Muscle layer of colon (tissue), 2 donors: ENCODE data around the gene JAG1.

Experiments used
- H3K27ac ChIP-seq: one replicate; pipeline ENCODE4 v1.7.0; 2013; ENCODE audit warnings: low read depth, mild to moderate bottlenecking, low read length, moderate library complexity
- H3K27me3 ChIP-seq, 2 donors: one replicate each; pipeline ENCODE4 v1.7.0; 2013; ENCODE audit warnings: low read length in 2 of 2, mild to moderate bottlenecking in 2 of 2; ENCODE audit not compliant: insufficient read depth in 2 of 2, control insufficient read depth in 1 of 2
- H3K36me3 ChIP-seq: one replicate; pipeline ENCODE4 v1.7.0; 2013; ENCODE audit warnings: mild to moderate bottlenecking, low read length; ENCODE audit not compliant: insufficient read depth
- H3K4me1 ChIP-seq: one replicate; pipeline ENCODE4 v1.7.0; 2013; ENCODE audit warnings: mild to moderate bottlenecking, low read length; ENCODE audit not compliant: insufficient read depth
- H3K4me3 ChIP-seq, 2 donors: one replicate each; pipeline ENCODE4 v1.7.0; 2013; ENCODE audit warnings: low read length in 2 of 2, low read depth in 1 of 2, mild to moderate bottlenecking in 1 of 2, moderate library complexity in 1 of 2
- H3K9ac ChIP-seq: one replicate; pipeline ENCODE4 v1.7.0; 2013; ENCODE audit warnings: low read length
- H3K9me3 ChIP-seq: one replicate; pipeline ENCODE4 v1.7.0; 2013; ENCODE audit warnings: mild to moderate bottlenecking, low read length
- donor health status: abdominal sarcoma.
- donor health status: Adenocarcinoma of cecum.

The JAG1 gene

DNA sequence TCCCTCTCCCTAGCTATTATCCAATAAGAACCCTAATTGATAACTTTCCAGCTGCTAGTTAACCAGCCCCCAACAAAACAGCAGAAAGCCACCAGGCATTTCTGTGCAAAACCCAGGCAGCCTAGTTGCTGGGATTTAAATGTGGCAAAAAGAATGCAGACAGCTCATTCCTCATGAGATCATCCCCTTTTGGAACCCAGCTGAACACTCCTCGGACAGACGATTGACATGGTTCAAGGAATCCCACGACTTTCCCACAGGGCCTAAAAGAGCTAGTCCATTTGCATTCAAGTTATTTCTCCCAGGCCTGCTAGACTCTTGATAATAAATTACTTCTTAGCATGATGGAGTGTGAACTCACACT is 24.0 kb downstream of the JAG1 start:
- H3K27me3 ChIP-seq, result no peaks in the 10 kb centered on the region
- H3K9me3 ChIP-seq, result no peaks in the 10 kb centered on the region
- H3K9ac ChIP-seq, result no peak overlapping the region
- H3K4me3 ChIP-seq, result no peak overlapping the region
- H3K36me3 ChIP-seq, result peaks cover 66% of the 10 kb centered on the region
- H3K4me1 ChIP-seq, result peaks cover 41% of the 10 kb centered on the region
- no peak overlapping the region for H3K27ac ChIP-seq

DNA sequence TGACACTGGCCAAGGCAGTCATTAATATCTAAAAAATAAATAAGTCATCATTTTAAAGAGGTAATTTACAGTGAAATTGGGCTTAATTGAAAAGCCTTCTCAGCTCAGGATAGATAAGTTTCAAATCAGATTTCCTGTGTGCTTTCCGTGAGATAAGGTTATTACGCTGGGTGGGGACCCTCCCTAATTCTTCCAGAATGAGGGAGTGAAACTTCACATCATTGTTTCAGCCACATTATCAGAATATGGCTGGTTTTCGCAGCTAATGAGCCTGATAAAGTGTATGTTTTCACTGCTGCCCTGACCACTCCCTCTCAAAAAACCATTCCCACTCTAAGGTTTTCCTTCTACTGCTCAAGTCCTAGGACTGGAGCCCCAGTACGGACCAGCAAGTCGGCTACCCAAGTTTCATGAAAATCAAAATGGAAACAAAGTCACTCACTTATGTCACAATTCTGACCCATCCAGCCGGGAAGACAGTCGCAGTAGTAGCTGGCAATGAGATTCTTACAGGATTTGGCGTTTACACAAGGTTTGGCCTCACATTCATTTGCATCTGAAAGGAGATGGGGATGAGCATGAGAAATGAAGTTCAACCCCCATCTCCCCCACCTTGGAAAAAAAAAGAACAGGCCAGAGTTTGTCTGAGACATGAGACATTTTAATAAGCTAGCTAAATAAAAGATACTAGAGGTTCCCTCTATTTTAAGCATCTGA is 24.6 kb downstream of the JAG1 start:
- peaks cover 71% of the 10 kb centered on the region for H3K36me3 ChIP-seq
- no peak overlapping the region for H3K4me3 ChIP-seq
- H3K27me3 ChIP-seq, result no peaks in the 10 kb centered on the region
- H3K27ac ChIP-seq, result no peak overlapping the region
- peaks cover 36% of the 10 kb centered on the region for H3K4me1 ChIP-seq
- no peaks in the 10 kb centered on the region for H3K9me3 ChIP-seq
- no peak overlapping the region for H3K9ac ChIP-seq

DNA sequence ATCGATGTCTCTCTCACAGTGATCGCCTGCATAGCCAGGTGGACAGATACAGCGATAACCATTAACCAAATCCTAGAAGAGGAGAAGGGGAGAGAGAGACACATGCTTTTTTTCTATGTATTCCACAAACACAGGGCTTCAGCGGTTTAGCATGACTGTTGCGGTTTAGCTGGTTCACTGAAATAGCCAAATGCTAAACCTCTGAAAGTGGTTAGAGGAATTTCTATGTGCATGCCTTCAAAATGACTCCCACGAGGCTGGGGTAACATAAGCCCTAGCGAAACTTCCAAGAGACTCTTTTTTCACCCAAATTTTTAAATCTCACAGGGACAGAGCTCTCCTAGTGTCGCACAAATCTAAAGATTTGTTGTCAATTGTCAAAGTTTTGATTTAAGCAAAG is 25.1 kb downstream of the JAG1 start:
- Histone ChIP-seq H3K4me1 (peaks cover 31% of the 10 kb centered on the region), H3K9ac (no peak overlapping the region), H3K36me3 (peaks cover 77% of the 10 kb centered on the region), H3K4me3 (no peak overlapping the region), H3K27ac (no peak overlapping the region), H3K9me3 (no peaks in the 10 kb centered on the region), H3K27me3 (no peaks in the 10 kb centered on the region)

DNA sequence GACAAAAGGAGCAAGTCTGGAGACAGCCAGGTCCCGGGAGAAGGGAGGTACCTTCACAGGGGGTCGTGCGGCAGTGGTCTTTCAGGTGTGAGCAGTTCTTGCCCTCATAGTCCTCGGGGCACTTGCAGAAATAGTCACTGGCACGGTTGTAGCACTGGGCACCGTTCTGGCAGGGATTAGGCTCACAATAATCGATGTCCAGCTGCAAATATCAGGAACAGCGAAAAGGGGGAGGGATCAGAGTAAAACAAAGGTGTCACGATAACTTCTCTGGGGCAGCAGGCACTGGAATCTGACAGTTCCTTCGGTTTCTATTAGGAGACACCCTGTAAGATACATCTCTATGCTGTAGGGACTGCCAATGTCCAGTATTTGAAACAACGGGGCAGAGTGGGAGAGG is 25.9 kb downstream of the JAG1 start:
- Histone ChIP-seq H3K4me3 (no peak overlapping the region), H3K9ac (no peak overlapping the region), H3K27ac (no peak overlapping the region), H3K9me3 (no peaks in the 10 kb centered on the region), H3K36me3 (peaks cover 84% of the 10 kb centered on the region), H3K4me1 (peaks cover 34% of the 10 kb centered on the region), H3K27me3 (no peaks in the 10 kb centered on the region)

DNA sequence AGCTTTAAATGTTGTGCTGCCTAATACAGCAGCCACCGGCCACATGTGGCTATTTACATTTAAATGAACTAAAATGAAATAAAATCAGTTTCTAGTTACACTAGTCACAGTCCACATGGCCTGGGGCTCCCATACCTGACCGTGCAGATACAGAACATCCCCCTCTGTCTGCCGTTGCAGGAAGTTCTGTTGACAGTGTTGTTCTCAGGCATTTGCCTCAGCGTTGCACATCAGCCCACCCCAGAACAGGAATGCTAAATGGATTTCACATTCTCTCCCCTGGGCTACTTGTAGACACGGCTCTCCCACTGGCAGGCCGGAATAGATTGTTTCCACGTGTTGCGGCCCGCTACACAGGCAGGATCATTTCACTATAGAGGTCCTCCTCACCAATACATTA is 26.3 kb downstream of the JAG1 start:
- Histone ChIP-seq H3K9ac (no peak overlapping the region), H3K4me3 (no peak overlapping the region), H3K9me3 (no peaks in the 10 kb centered on the region), H3K36me3 (peaks cover 88% of the 10 kb centered on the region), H3K4me1 (peaks cover 34% of the 10 kb centered on the region), H3K27ac (no peak overlapping the region), H3K27me3 (no peaks in the 10 kb centered on the region)

DNA sequence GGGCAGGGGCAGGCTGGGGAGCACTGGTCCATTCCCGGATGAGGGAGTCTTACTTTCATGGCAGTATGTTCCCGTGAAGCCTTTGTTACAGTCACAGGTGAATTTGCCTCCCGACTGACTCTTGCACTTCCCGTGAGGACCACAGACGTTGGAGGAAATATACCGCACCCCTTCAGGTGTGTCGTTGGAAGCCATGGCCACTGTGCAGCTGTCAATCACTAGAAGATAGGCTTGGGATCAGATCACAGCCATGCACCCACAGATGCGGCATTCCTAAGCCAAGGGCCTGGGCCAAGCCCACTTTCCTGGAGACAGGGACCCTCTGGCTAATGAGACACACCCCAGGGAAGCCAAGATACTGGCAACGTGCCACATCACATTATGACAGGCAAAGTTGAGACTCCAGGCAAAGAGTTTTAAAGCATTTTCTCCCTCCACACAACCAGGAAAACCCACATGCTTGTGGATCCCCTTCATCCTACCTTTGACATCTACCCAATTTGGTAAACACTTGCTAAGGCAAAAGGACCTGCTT is 26.8 kb downstream of the JAG1 start:
- no peak overlapping the region for H3K27ac ChIP-seq
- H3K9me3 ChIP-seq, result no peaks in the 10 kb centered on the region
- H3K4me3 ChIP-seq, result no peak overlapping the region
- H3K36me3 ChIP-seq, result peaks cover 93% of the 10 kb centered on the region
- H3K27me3 ChIP-seq, result no peaks in the 10 kb centered on the region
- H3K4me1 ChIP-seq, result peaks cover 28% of the 10 kb centered on the region
- no peak overlapping the region for H3K9ac ChIP-seq

DNA sequence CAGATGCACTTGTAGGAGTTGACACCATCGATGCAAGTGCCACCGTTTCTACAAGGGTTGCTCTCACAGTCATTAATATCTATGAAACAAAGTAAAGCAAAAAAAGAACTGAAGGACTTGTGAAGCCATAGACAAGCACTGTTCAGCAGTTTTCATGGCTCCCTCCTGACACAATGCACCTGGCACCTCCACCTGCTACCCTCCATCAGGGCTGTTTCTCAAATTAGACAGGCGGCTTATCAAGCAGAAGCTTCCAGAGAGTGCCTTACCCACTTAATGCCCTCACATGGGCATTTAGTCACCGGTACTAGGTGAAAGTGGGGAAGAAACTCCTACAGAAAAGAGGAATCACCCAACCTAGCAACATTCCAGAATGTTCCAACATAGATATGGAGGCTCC is 27.8 kb downstream of the JAG1 start:
- H3K9me3 ChIP-seq, result no peaks in the 10 kb centered on the region
- no peak overlapping the region for H3K9ac ChIP-seq
- no peak overlapping the region for H3K27ac ChIP-seq
- peaks cover 19% of the 10 kb centered on the region for H3K4me1 ChIP-seq
- H3K36me3 ChIP-seq, result peaks cover 99% of the 10 kb centered on the region
- no peaks in the 10 kb centered on the region for H3K27me3 ChIP-seq
- no peak overlapping the region for H3K4me3 ChIP-seq

DNA sequence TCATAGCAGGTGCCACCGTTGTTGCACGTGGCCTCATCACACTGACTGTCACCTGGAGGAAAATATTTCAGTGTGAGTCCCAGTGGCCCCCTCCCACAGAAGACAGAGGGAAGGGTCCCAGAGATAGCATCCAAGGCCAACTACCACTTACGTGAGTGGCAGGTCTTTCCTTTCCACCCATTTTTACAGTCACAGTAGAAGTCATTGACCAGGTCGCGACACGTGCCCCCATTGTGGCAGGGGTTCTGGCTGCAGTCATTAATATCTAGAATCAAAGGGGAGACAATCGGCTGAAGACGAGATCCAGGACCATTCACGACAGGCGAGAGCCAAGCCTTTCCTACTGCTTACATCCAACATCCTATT is 28.6 kb downstream of the JAG1 start:
- Histone ChIP-seq H3K9me3 (no peaks in the 10 kb centered on the region), H3K4me3 (no peak overlapping the region), H3K36me3 (peaks cover 99% of the 10 kb centered on the region), H3K4me1 (peaks cover 12% of the 10 kb centered on the region), H3K9ac (no peak overlapping the region), H3K27me3 (no peaks in the 10 kb centered on the region), H3K27ac (no peak overlapping the region)

DNA sequence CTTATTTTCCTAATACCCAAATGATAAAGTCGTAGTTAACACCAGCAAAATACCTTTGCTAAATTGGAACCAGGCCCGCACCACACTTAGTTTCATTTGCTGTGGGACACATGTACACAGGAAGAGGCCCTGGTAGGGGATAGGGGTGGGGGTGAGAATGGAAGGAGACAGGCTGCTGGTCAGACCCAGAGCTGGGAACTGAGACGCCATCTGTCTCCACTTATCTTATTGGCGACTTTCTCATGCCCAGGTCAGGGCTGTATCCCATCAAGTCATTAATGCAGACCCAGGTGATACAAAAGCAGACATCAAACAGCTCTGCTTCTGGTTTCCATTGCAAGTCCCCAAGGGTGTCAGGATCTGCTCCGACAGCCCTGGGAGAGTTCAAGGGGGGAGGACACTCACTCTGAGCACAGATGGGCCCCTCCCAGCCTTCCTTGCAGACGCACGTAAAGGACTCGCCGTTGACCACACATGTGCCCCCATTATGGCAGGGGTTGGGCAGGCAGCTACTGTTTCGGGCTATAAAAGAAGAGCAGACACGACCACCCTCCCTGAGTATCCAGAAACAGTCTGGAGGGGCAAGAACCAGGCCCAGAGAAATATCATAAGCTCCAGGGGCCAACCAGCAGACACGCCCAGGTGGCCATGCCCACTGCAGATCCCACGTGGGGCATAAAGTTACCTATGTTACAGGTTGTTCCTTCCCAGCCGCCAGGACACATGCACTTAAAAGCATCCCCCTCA is 29.2 kb downstream of the JAG1 start:
- no peak overlapping the region for H3K4me3 ChIP-seq
- H3K27me3 ChIP-seq, result no peaks in the 10 kb centered on the region
- H3K36me3 ChIP-seq, result peaks cover 99% of the 10 kb centered on the region
- peaks cover 12% of the 10 kb centered on the region for H3K4me1 ChIP-seq
- H3K27ac ChIP-seq, result no peak overlapping the region
- no peak overlapping the region for H3K9ac ChIP-seq
- no peaks in the 10 kb centered on the region for H3K9me3 ChIP-seq

DNA sequence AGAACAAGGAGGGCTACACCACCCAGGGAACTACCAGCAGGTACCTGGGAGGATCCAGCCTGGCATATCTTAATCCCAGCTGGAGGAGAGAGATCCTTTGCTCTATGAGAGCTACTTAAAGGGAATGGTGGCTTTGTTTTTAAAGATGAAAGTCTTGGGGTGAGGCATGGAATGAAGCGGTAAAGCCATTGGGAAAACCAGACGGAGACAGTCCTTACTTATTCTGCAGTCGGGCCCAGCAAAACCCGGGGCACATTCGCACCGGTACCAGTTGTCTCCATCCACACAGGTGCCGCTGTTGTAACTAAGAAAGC is 30.3 kb downstream of the JAG1 start:
- Histone ChIP-seq H3K9ac (no peak overlapping the region), H3K27ac (no peak overlapping the region), H3K4me3 (no peak overlapping the region), H3K9me3 (no peaks in the 10 kb centered on the region), H3K27me3 (no peaks in the 10 kb centered on the region), H3K36me3 (peaks cover 95% of the 10 kb centered on the region), H3K4me1 (peaks cover 12% of the 10 kb centered on the region)

DNA sequence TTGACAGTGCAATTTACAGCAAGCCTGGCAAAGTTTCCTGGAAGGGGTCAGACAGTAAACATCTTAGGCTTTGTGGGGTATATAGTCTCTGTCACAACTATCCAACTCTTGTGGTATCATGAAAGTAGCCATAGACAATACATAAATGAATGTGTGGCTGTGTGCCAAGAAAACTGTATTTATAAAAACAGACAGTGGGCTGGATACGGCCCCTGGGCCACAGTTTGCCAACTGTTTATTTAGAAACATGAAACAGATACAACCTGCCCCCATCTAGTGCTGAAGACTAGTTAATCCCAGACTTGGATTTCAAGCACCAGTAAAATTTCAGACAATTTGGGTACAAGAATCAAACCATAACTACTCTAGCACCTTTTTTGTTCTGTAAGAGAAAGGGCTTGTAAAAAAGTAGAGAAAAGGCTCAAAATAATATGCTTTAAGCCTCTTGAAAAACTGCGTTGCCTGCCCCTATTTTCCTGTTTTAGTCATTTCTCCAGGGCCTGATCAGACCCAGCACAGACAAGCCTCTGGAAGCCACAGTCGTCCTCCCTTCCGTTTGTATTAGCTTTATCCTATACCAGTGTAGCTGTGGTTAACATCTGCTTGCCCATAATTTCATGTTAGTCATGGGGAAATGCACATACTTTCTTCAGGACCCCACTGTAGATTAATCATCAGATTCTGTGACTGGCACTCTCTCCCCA is 30.8 kb downstream of the JAG1 start:
- H3K36me3 ChIP-seq, result peaks cover 90% of the 10 kb centered on the region
- H3K27ac ChIP-seq, result no peak overlapping the region
- H3K27me3 ChIP-seq, result no peaks in the 10 kb centered on the region
- H3K9ac ChIP-seq, result no peak overlapping the region
- no peaks in the 10 kb centered on the region for H3K9me3 ChIP-seq
- H3K4me3 ChIP-seq, result no peak overlapping the region
- peaks cover 17% of the 10 kb centered on the region for H3K4me1 ChIP-seq
